Glomerular visceral epithelial cell (primary cell): ENCODE data around the gene NSMCE3.

Experiments used
- DNase-seq: peaks from one replicate; pipeline ENCODE4 v3.0.0-alpha.2; 2016; ENCODE audit errors: extremely low spot score

The NSMCE3 gene

GRCh38 chr15:29222129-29222853 lies 47.3 kb downstream of the NSMCE3 start:
- no peak for DNase-seq

- no peak for DNase-seq
These were observed 48.8 kb downstream of the NSMCE3 start for GRCh38 chr15:29220852-29221251.

- no peak for DNase-seq
These were observed 52.7 kb downstream of the NSMCE3 start for GRCh38 chr15:29216955-29217354.
